NCI-H1417 (cell line): ENCODE measurements around the gene WNT9B.
A peak's percentile ranks its signal among the peaks of the same experiment; 100 is the strongest.

Source experiments
- DNase-seq, 3 experiments: peaks; one replicate each; lab custom pipeline; 2025; lab: John Stamatoyannopoulos, UW

Gene WNT9B

DNA sequence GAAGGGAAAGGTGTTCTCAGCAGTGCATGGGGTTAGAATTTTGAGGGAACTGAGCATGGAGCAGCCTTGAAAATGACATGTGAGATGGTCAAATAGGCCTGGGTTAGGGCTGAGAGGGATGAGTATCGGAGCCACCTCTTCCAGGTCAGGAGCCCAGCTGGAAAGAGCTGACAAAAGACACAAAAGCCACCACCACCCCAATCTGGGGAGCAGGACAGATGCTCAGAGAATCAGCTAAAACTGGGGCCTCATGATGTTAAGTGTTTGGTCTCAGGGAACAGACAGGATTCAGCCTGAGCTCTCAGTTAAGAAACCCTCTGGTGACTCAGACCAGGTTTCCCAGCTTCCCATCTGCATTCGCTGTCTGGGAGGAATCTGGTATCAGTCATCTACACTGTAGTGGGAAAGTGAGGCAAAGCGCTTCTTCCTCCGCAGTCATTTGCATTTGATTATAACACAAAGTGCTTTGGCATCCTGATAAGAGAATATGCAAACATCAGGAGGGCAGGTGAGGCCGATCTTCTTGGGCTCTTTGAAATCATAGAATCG, 2.6 kb downstream of the WNT9B start:
- DNase-seq = no peak

DNA sequence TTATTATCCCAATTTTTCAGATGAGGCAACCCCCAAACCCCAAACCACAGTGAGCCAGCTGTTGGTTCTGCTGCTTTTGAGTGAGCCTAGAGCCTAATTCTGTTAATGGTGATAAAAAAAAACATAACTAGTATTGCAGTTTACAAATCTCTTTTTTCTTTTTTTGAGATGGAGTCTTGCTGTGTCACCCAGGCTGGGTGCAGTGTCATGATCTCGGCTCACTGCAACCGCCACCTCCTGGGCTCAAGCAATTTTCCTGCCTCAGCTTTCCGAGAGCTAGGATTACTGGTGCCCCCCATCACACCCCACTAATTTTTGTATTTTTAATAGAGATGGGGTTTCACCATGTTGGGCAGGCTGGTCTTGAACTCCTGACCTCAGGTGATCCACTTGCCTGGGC, 3.1 kb downstream of the WNT9B start:
- DNase-seq = no peak

DNA sequence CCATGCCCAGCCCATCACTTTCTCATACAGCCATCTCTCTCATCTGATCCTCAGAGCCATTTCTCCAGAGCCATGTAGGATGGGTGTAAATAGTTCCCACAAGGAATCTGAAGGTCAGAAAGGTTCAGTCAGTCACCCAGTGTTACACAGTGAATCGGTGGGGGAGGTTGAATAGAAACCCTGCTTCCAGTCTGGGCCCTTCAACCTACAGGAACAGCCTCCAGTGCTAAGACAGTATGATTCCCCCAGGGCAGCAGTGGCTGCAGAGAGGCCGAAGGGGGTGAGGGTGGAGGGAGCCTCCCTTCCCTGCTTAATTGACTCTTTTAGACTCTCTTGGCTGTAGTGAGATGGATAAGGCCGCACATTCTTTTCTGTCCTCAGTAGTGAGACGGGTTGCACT, 3.6 kb downstream of the WNT9B start:
- no peak for DNase-seq

DNA sequence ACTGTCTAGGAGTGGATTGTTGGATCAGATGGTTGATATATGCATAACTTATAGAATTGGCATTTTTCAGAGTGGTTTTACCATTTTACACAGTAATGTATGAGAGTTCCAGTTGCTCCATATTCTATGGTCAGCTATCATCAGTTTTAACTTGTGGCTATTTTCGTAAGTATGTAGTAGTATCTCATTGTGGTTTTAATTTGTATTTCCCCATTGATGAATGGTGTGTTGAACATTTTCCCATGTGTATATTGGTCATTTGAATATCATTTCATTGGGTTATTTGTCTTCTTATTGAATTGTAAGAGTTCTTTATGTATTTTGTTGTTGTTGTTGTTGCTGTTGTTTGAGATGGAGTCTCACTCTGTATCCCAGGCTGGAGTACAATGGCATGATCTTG, 6.2 kb downstream of the WNT9B start:
- no peak for DNase-seq

DNA sequence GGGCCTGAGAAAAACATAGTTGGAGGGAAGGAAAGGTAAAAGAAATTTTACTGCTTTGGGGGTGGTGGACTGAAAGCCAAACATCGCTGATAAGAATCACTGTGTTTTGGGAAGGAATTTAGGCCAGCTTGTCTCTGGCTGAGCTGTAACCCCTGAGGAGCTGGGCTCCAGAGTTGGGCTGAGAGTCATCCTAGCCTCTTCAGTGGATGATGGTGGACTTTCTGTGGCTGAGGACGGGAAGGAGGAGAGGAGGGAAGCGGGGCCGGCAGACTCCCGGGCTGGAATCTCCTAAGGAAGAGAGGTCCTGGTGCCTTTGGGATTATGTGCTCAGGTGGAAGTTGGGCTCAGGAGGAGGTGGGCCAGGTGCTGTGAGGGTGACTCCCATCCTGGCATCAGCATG, 8.6 kb downstream of the WNT9B start:
- no peak for DNase-seq

DNA sequence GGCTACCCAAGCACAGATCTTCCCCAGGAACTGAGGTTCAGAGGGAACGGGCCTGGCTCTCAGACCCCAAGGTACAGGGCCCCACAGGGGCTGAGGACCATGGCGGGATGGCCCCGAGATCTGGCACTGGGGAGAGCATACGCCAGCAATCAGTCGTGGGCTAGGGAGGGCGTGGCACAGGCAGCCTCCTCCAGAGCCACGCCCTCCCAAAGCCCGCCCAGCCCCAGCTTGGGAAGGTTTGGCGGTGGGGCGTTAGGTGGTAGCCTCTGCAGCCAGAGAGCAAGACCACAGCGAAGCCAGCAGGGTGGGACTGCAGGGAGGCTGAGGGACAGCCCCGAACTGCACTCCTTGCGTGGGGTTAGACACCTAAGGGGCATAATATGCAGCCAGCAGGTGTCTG, 11.6 kb downstream of the WNT9B start:
- no peak for DNase-seq

DNA sequence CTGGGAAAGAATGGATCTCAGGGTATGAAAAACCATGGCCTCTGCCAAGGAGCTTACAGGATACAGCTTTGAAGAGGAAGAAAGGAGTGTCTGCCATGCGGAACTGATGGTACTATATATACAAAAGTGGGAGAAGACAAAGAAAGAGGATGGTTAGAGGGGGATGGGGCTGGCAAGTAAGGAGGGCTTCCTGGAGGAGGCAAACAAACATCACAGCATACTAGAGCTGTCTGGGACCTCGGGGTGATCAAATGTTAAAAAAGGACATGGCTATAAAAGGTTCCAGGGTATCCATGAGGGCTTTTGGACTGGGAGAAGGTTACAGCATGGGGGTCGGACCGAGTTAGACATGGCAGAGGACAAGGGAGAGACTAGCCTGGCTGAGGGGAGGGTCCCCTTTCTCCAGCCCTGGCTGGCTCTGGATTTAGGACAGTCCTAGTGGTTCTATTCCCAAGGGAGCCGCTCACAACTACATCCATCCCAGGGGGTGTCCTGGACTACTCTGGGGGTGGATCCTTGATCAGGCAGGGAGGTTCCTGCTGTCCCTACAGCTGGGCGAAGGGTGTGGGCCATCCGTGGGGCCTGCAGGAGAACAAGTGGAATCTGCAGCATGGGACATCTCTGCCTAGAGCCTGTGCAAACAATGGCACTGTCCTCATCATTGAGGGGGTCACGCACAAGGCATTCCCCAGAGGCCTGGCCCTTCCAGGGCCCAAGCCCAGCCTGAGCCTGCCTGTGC, 12.2 kb downstream of the WNT9B start:
- DNase-seq = no peak

DNA sequence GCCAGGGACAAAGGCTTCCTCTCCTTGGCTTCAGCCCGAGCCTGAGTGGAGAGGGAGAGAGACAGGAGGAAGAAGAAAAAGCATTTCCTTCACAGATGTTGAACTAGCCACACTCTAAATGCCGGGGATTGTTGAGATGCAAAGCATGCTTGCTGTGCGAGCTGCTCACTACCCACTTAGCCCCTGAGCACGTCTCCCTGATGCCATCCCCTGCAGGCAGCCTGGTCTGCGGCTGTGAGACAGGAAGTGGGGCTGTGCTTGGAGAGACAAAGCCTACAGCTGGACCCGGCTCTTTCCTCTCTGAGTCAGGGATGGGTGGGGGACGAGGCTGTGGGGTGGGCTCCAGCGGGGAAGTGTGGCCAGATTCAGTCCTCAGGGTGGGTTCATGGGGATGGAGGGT, 13.7 kb downstream of the WNT9B start:
- DNase-seq = no peak

DNA sequence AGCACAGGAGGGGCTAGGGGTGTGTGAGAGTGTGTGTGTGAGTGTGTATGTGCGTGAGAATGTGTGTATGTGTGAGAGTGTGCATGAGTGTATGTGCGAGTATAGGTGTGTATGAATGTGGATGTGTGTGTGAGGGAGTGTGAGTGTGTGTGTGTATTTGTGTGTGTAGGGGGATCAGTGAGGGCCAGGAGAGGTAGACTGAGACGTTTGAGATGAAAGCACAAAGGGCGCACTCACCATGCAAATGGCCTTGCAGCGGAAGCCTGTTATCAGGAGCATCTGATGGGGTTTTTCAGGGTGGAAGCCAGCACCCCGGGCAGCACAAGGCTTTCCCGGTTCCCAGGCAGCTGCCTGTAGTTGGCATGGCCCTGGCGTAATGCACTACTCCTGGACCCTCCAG, 14.9 kb downstream of the WNT9B start:
- no peak for DNase-seq

DNA sequence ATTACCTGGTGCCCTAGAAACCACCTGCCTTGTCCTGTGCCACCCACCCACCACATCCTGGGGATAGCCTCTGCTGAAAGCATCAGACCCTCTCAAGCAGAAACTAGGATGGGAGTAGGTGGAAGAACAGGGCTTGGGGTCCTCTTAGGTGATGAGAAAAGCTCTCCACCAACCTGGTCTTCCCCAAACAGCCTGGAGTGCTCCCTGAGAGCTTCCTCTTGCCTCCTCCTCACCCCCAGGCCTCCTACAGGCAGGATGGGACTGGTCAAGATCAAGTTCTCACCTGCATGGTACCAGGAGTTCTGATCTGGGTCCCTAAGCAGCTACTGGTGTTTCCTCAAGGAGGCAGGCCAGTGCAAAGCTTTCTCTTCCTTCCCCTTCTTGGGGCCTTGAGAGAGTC, 15.4 kb downstream of the WNT9B start:
- no peak for DNase-seq

DNA sequence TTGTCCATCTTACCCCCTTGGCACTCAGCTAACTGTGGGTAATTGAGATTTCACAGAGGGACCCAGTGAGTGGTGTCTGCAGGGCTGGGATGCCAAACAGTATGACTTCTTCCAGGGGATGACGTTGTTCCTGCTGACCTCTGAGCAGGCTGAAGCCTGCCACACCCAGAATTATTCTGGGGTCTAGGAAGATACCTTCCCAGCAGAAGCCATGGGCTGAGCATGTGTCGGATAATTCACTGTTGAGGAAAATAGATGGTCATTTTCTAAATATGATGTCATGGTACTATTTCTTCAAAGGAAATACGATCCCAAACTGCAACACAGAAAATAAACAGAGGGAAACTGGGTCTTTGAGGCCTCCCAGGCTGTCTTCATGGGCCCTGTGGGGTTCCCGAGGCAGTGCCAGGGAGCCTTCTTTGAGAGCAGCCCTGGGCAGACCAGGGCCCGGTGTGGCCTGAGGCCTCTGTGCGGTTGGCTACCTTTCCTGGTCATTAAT, 17.4 kb downstream of the WNT9B start:
- DNase-seq = no peak

DNA sequence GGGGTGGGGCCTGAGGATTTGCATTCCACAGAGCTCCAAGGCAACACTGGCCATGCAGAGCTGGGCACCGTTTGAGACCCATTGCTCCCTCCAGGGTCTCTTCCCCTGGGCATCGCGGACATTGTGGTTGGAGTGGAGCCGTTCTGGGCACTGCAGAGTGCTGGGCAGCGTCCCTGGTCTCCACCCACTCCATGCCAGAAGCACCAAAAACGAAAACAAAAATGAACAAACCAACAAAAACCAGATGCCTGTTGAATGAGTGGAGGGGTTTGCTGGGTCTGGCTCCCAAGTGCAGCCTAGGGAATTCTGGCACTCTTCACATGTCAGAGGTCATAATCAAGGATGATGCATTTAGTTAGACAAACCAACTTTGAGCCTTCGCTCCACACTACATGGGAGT, 17.9 kb downstream of the WNT9B start:
- DNase-seq = no peak

DNA sequence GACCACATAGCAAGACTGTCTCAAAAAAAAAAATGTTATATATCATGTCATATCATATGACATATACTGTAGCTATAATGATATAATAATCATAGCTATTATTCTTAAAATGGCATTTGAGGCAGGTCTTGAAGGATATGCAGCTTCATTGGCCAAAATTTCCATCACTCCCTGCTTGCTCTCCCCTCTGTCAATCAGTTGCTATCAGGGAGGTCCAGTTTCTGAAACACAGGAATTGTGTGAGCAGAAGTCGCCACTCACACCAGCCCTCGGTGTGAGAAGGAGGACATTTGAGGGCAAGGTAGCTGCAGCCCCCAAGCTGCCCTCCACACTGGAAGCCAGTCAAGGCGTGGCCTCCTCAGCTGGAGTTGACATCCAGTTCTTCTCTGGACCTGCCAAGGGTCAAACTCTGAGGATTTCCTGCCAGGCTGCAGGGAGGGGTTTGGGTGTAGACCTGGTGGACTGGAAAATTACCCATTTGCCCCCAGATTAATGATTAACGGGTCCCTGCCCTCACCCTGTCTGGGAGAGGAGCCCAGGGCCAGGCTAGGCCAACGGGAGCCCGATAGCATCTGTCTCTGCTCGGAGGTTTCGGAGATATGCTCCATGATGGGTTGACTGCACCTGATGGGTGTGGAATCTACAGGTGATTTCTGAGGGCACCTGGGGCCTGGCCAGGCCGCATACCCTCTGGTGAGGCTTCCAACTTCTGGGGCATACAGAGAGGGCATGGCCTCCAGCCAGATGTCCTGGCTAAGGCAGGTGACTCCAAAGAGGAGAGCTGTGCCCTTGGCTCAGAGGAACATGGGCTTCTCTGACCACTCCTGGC, 18.8 kb downstream of the WNT9B start:
- no peak for DNase-seq

DNA sequence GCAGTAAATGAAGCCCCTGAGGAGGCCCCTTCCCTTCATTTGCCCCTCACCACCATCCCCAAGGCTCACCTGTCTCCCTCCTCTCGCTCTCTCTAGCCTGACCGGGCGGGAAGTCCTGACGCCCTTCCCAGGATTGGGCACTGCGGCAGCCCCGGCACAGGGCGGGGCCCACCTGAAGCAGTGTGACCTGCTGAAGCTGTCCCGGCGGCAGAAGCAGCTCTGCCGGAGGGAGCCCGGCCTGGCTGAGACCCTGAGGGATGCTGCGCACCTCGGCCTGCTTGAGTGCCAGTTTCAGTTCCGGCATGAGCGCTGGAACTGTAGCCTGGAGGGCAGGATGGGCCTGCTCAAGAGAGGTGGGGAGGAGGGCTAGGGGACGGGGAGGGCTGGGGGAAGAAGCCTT, 21.0 kb downstream of the WNT9B start:
- no peak for DNase-seq

DNA sequence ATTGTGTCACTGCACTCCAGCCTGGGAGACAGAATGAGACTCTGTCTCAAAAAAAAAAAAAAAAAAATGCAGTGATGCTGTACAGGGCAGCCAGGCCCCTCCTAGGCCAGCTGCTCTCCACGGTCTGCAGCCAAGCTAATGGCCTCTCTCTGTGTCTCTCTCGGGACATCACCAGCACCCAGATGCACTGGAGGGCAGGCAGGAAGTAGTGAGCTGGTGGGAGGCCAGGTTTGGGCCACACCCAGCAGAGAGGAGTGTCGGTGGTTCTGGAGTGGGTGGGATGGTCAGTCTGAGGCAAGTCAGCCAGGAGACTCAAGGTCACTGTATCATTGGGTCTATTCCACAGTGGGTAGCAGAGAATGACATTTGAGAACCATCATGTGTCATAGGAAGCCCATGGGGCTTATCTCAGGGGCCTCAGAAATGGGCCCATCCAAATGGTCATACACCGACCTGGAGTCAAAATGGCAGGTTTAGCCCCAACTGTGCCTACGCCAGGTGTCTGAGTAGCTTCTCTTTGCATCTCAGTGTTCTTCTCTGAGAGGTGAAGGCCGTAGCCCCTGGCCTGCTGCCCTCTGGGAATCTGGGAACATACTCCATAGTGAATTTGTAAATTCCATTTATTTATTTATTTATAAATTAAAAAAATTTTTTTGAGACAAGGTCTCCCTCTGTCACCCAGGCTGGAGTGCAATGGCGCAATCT, 22.7 kb downstream of the WNT9B start:
- DNase-seq = peak in 1 of 3 experiments; percentile 12

DNA sequence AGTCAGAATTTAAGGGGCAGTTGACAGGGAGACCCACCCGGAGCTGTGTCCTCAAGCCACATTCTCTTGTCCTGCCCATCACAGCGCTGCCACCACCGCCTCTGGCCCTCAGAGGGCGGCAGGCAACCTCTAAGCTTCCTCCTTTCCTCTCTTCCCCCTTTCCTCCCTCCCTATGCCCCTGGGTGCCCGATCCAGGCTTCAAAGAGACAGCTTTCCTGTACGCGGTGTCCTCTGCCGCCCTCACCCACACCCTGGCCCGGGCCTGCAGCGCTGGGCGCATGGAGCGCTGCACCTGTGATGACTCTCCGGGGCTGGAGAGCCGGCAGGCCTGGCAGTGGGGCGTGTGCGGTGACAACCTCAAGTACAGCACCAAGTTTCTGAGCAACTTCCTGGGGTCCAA, 23.5 kb downstream of the WNT9B start:
- DNase-seq = peak in 1 of 3 experiments; percentile 23

DNA sequence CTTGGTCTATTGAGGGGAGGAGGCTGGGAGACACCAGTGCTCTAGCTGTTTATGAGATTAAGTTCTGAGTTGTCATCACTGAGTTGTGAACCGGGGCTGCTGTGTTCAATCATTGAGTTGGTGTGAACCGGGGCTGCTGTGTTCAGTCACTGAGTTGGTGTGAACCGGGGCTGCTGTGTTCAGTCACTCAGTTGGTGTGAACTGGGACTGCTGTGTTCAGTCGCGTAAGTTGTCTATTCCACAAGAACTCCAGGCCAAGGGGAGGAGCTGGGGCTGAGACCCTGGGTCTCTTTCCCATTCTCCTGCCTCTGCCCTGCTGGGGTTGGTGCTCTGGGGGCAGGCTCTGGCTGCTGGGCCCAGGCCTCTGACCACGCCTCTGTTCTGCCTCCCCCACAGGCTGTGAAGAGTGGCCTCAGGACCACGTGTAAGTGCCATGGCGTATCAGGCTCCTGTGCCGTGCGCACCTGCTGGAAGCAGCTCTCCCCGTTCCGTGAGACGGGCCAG, 24.5 kb downstream of the WNT9B start:
- DNase-seq = peak in 1 of 3 experiments; percentile 43

DNA sequence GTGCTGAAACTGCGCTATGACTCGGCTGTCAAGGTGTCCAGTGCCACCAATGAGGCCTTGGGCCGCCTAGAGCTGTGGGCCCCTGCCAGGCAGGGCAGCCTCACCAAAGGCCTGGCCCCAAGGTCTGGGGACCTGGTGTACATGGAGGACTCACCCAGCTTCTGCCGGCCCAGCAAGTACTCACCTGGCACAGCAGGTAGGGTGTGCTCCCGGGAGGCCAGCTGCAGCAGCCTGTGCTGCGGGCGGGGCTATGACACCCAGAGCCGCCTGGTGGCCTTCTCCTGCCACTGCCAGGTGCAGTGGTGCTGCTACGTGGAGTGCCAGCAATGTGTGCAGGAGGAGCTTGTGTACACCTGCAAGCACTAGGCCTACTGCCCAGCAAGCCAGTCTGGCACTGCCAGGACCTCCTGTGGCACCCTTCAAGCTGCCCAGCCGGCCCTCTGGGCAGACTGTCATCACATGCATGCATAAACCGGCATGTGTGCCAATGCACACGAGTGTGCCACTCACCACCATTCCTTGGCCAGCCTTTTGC, 25.0 kb downstream of the WNT9B start:
- DNase-seq = peak; percentile 55 to 77 (median 72)

DNA sequence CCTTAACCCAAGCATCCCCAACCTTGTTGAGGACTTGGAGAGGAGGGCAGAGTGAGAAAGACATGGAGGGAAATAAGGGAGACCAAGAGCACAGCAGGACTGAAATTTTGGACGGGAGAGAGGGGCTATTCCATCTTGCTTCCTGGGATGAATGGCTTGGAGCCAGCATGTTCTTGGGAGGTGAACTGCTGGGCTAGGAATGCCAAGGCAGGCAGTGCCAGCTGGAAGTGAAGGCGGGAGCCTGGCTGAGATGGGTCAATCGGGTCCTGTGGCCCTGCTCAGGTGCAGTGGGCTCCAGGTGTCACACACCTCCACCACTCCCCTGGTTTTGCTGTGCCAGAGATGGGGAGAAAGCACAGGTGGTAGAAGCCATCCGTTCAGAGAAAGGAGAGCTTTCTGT, 25.5 kb downstream of the WNT9B start:
- no peak for DNase-seq

DNA sequence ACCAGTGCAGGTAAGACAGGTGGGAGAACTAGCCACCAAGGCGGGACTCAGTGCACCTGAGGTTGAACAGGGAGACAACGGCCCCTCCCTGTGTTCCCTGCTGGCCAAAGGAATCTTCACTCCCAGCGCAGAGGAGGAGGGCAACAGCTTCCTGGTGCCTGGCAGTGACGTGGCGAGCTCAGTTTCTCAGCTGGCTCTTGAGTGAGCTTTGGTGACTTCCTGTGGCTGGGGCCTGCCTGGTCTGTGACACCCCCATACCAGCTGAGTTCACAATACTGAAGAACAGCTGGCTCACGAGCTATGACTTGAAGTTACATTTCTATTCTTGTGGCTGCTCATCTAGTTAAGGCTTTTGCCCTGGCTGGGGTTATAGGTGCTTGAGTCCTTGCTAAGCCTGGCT, 26.1 kb downstream of the WNT9B start:
- no peak for DNase-seq

DNA sequence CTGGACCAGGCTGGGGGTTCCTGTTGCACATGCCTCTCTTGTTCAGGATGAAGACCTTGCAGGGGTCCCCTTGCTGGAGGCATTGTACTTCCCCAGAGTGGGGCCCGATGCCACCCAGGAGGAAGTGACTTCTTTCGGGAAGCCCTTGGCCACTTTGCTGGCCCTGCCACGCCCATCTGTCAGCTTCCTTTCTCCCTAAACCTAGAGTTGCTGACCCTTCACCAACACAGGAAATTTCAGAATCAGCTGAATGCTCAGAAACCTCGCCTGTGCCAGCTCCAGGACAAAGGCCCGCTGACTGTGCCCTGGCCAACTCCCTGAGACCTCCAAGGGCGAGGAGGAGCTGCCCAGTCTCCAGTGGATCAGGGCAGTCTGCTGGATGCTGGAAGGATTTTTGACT, 26.7 kb downstream of the WNT9B start:
- DNase-seq = no peak

DNA sequence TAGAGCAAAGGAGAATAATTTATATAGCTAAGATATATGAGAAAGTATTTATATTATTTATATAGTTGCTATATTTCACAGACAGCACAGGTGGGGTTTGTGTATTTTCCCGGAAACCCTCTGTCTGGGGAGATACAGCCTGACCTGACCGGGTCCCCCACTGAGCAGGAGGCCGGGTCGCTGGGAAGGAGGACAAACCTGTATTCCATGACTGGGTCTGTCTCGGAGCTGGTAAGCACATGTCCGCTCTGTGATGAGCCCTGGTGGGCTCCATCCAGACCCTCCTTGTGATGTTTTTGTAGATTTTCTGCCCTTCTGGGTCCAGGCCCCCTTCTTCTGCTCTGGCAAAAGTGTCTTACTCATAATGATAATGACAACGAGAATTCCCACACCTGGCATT, 27.7 kb downstream of the WNT9B start:
- no peak for DNase-seq
